AG08395 (cell line): Measurements from ENCODE around the gene ITPR1.

Experiments
- DNase-seq: peaks from one replicate; pipeline ENCODE4 v3.0.0; 2012; ENCODE audit warnings: mixed read lengths, low spot score

ITPR1 gene

GRCh38 chr3:4855676-4856075 is 362.5 kb downstream of the ITPR1 start:
- DNase-seq = no peak

GRCh38 chr3:4856136-4856535 is 363.0 kb downstream of the ITPR1 start:
- DNase-seq = no peak

GRCh38 chr3:4856564-4856963 is 363.4 kb downstream of the ITPR1 start:
- no peak for DNase-seq

DNA sequence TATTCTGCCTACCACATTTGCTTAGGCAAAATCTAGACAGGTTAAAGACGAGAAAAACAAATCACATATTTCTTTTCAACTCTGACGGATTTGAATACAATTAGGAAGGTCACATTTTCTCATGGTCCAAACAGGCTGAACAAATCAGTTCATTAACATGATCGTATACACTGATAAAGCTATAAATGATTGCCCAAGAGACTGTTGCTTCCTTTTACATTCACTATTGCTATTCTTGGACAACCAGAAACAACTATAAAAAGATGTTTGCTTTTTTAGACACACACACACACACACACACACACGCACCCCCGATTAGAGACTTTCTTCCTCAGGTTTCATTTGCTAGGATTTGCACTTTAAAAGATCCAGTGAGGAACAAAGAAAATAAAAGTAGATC is 363.8 kb downstream of the ITPR1 start:
- no peak for DNase-seq

DNA sequence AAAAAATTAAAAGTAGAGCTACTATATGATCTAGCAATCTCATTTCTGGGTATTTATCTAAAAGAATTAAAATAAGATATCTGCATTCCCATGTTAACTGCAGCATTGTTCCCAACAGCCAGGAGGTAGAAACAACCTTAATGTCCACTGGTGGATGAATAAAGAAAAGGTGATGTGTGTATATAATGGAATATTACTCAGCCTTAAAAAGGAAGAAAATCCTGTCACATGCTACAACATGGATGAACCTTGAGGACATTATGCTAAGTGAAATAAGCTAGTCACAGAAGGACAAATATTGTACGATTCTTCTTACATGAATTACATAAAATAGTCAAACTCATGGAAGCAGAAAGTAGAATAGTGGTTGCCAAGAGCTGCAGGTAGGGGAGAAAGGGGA is 366.6 kb downstream of the ITPR1 start:
- DNase-seq = no peak

GRCh38 chr3:4862973-4863372 is 369.8 kb downstream of the ITPR1 start:
- DNase-seq = no peak

GRCh38 chr3:4864503-4864902 is 371.4 kb downstream of the ITPR1 start:
- DNase-seq = no peak

- DNase-seq = no peak
Observed at GRCh38 chr3:4865714-4866113, 372.6 kb downstream of the ITPR1 start.

GRCh38 chr3:4866866-4867265 is 373.7 kb downstream of the ITPR1 start:
- DNase-seq = peak; percentile 31

- DNase-seq = no peak
Observed at GRCh38 chr3:4877173-4877787, 384.1 kb downstream of the ITPR1 start.

- DNase-seq = no peak
Observed at GRCh38 chr3:4880850-4881249, 387.7 kb downstream of the ITPR1 start.

GRCh38 chr3:4882548-4882947 is 389.4 kb downstream of the ITPR1 start:
- DNase-seq = no peak

- no peak for DNase-seq
Observed at GRCh38 chr3:4883011-4883410, 389.9 kb downstream of the ITPR1 start.

DNA sequence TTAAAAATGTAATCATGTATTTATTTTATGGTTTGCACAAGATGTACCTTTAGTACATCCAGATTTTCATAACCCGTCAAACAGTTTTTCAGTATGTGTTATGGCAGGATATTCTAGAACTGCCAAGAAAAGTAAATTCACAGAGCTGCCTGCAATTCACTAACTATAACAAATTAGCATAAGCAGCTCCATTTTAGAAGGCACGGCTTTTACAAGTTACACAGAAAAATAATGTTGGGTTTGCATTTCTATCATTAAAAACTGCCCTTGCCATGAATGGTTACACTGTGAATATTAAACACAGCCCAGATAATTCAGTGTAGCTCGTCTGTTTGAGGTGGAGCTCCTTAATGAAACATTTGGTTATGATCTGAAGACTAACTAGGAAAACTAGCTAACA is 391.7 kb downstream of the ITPR1 start:
- DNase-seq = no peak

DNA sequence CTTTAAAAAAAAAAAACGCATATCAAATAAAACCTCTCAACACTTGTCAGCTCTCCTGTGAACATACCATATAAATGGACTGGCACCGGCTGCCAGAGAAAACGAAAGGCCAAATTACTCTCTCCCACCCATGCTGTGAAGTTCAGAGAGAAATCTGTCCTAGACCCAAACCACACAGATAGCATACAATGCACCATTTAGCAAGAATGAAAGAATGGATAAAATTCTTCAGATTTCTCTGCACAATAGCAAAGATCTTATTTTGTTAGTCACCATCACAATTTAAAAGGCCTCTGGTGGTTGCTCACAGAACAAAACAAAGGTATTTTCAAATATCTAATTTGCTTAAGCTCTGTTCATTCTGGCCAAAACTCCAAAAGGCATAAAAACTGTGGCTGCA is 392.2 kb downstream of the ITPR1 start:
- peak; percentile 21 for DNase-seq

DNA sequence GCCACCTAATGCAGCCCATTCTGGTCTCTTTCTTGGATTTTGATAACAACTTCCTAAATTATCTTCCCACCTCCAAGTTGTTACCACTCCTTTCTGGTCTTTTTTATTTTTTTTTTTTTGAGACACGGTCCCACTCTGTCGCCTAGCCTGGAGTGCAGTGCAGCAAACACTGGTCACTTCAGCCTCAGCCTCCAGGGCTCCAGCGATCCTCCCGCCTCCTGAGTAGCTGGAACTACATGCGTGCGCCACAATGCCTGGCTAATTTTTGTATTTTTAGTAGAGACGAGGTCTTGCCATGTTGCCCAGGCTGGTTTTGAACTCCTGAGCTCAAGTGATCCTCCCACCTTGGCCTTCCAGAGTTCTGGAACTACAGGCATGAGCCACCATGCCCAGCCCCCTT is 393.3 kb downstream of the ITPR1 start:
- no peak for DNase-seq

DNA sequence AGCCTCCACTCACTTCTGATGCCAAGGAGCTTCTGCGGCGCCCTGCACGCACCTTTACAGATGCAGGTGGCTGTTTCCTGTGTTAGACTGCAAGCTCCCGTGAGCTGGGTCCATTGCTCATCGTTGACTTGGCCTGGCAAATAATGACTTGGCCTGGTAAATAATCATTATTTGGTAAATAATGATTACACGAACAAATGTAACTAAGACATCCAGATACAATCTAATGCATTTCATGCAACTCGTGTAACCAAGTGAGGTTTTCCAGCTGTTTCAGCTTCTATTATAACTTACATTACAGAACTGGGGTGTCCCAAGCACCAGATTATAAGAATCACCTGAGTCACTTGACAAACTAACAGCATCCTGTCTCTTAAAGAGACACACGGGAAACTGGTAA is 394.0 kb downstream of the ITPR1 start:
- DNase-seq = no peak

DNA sequence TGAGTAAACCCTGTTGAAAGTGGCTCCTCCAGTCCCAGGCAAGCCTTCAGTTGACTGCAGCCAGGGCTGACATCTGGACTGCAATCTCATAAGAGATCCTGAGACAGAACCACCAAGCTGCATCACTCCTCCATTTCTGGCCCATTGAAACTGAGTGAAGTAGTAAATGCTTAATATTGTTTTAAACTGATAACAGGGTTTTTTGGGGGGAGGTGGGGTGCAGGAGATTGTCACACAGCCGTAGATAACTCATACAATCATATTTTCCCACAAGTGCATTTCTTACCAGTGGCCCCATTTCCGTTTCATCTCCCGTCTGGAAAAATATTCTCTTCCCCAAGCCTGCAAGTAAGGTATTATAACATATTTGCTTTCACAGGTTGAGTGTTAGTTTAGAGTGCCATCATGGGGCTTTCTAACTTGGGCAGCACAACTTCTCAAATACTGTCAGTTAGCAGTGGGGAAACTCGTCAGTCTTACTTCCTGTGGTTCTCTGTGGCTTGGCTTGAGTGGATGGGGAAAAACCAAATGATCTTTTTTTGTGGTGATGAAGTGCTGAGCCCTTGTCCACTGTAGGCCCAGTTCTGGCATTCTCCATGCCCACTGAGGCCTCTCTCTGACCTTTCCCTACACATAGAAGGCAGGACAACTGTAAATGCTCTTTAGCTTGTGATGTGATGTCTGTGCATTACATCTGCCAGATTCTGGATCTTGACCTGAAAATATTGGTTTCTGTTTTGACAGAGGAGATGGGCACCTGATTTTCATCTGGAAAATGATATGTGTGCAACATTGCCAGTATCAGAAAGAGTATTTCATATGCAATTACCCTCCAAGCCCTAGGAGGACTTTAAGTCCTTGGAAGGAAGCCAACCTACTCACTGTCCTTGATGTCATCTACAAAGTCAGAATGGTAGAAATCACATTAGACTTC is 396.0 kb downstream of the ITPR1 start:
- no peak for DNase-seq

- DNase-seq = peak; percentile 33
Observed at GRCh38 chr3:4889896-4890295, 396.7 kb downstream of the ITPR1 start.

GRCh38 chr3:4894891-4895530 is 401.9 kb downstream of the ITPR1 start:
- no peak for DNase-seq

GRCh38 chr3:4895838-4896237 is 402.7 kb downstream of the ITPR1 start:
- peak; percentile 29 for DNase-seq
